HG03571 (cell line): ENCODE measurements around the gene CHSY1.

Experiments used
- ATAC-seq: cut with Tn5 transposase; IDR thresholded peaks from one replicate; pipeline ENCODE4 v1.9.1; 2021; ENCODE audit not compliant: unreplicated experiment

CHSY1 gene

GRCh38 chr15:101211897-101212296 is 40.0 kb downstream of the CHSY1 start:
- no peak for ATAC-seq

- ATAC-seq, result no peak
These were observed 41.4 kb downstream of the CHSY1 start for GRCh38 chr15:101210466-101210865.

- no peak for ATAC-seq
These were observed 41.8 kb downstream of the CHSY1 start for GRCh38 chr15:101210058-101210457.

DNA sequence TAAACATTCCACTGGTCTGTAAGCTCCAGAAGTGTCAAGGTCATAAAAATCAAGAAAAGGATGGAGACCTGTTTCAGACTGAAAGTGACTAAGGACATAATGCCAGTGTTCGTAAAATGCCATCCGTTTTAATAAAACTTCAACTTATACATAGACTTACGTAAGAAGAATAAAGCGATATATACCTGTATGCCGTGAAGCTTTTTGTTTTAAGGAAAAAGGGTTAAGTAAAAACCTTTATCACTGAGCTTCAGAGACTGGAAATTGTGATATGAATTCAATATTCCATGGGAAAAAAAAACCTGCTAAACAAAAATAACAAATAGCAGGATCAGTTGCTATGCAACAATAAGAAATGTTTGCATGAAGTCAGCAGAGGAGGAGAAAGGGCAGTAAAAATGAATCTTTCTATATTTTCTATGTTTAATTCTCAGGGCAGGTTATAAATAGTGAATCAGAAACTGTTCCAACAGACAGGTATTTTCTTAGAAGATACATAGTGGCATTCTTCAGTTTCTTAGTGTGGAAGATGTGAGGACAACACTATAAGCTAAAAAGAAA is 42.5 kb downstream of the CHSY1 start:
- ATAC-seq, result no peak

DNA sequence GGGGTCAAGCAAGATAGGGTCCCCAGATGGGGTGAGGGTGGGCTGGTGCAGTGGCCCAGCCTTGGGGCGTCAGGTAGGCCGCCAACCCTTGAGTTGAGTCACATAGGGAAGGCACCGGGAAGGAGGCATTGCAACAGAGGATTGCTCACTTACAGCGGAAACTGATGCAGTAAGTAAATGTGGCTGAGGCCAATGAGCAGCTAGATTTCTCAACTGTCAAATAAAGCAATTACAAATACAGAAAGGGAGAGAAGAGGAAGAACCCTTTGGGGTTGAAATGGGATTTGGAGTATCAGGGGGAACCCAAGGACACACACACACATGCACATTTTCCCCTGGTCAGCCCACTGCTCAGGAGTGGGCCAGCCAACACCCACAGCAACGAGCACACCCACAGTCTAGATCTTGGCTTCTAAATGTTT is 44.0 kb downstream of the CHSY1 start:
- no peak for ATAC-seq

- no peak for ATAC-seq
These were observed 45.7 kb downstream of the CHSY1 start for GRCh38 chr15:101206176-101206591.

DNA sequence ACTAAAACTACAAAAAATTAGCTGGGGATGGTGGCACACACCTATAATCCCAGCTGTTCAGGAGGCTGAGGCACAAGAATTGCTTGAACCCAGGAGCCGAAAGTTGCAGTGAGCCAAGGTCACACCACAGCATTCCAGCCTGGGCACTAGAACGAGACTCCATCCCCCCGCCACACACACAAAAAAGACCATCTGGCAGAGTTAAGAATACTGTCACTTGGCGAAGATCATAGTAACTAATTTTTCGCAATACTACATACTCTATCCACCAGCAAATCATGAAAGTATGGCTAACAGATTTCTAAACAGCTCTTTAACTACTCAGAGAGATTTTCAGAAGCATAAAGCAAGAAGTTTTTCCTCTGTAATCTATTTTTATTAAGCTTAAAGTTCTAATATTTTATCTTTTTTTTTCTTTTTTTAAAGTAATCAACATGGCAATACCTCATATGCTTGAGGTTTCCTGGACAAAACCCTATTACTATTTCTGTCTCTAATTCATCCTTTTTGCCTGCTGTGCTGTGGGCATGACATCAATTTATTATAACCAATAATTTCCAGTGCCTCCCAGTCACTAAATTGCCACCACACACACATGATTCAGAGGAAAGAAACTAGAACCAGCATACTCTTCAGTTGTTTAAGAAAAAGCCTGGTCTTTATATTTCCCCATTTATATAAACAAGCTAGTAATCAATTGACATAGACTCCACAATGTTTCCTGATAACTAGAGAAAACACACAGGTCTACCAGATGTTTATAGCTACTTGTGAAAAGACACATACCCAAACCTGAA is 46.9 kb downstream of the CHSY1 start:
- ATAC-seq, result no peak

DNA sequence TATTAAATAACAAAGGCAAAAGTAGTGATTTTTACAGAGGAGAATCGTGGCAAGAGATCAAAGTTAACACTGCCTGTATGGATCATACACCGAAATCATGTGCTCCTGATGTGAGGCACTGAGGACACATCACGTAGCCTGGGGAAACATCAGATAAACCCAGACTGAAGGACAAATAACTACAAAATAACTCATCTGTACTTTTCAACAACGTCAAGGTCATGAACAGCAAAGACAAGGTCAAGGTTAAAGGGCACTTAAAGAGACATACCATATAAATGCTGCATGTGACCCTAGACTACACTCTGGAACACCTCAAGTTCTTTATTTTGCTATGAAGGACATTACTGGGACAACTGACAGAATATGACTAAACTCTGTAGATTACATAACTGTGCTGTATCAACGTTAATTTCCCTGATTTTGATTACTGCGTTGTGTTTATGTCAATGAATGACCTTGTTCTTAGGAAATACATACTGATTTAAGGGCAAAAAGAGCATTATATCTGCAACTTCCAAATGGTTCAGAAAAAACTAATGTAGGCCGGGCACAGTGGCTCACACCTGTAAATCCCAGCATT is 48.1 kb downstream of the CHSY1 start:
- ATAC-seq, result no peak

DNA sequence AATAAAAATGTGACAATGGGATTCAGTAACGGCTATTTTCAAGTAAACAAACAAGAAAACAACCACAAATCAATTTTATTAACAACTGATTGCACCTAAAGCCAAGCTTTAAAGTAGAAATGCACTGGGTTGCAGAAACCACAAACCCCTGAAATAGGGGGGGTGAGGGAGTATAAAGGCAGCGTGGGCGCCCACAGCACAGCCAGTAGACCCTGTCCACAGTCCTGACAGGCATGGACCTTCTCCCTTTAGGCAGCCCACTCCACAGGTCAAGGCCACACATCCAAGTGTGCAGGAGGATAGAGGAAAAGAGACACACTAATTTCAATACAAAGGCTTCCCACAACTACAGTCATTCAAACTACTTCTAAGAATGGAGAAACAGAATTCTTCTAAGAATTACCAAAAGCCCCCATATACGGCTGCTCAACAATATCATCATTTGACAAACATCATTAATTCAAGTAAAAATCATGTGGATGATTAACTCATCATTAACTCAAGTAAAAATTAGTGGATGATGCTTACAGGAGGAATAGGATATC is 48.7 kb downstream of the CHSY1 start:
- no peak for ATAC-seq

DNA sequence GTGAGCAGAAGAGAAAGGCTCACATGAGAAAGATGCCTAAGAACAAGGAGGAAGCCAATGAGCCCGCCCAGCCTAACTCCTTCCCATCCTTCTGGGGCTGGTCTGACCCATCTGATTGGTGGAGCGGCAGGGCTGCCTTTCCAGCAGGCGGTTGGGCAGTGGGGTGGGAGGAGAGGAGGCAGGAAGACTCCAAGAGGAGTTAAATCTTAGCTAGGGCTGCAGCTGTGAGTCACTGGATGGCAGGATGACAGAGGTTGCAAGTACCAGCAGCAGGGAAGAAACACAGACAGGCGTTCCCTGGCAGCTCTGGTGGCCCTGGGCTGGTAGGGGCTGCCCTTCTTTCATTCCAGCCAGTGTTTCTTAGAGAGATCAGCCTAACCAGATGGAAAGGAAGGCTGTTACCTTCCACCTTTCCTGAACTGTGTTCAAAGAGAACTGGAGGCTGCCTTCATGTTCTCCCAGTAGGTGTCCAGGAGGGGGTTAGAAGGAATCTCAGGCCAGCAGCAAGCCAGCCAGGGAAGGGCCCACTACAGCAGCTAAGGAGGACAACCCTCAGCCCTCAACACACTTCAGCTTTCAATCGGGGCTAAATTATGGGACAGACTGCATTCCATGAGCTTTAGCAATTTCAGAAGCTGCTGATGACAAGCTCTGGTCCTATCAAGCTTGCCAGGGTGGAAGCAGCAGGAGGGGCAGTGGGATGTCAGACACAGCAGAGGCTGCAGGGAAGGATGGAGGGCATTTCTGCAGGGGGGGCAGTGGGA is 50.3 kb downstream of the CHSY1 start:
- no peak for ATAC-seq

DNA sequence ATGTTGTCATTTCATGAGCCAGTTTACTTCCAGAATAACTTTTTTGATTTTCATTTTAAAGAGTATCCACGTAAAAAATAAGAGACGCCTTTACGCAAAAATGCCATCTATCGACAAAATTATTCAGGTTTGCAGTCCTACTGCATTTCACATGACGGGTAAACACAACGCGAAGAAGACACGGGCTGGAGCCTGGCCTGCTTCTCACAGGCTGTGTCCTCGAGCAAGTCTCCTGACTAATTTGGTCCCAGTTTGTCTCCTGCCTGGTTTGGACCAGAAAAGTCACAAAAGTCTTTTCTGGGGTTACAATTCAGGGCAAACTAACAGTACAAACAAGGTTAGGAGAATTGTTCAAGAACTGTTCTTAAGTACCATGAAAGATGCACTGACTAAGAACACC is 51.7 kb downstream of the CHSY1 start:
- no peak for ATAC-seq

DNA sequence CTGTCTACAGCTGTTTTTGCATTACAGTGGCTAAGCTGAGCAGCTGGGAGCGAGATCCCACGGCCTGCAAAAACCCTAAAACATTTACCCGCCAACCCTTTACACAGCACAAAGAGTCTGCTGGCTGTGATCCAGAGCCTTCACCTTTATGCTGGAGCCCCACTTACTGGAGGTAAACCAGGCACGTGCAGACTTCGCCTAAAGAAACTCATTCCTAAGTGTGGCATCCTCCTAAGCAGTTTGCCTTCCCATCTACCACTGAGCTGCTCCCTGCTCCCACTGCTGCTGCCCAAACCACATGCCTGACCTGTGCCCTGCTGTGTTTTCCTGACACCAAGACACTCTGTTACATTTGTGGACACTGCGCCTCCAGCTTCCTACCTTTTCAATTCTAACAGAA is 53.0 kb downstream of the CHSY1 start:
- no peak for ATAC-seq

GRCh38 chr15:101198031-101198575 is 53.7 kb downstream of the CHSY1 start:
- ATAC-seq, result no peak

DNA sequence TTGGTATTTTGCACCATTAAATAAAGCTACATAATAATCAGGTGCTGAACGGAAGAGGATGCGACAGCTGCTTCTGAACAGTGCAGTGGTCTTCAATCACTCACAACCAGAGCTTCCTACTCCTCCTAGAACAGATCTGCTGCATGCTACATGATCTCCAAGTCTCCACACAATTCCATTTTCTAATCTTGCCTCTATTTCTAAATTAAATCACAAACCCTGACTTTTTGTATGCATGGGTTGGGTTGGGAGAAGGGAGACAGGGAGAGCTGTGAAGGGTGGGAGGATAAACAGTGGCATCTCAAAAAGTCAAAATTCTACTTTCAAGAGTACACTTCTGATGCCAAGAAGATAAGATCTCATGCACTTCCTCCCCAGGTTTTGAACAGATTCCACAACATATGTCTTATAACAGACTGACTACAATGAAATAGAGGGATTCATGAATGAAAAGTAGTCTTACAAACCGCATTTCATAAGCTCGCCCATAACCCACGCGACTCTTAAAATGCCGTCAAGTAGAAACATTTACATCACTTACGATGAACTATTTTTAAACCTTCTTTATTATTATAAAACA is 57.2 kb downstream of the CHSY1 start:
- no peak for ATAC-seq

DNA sequence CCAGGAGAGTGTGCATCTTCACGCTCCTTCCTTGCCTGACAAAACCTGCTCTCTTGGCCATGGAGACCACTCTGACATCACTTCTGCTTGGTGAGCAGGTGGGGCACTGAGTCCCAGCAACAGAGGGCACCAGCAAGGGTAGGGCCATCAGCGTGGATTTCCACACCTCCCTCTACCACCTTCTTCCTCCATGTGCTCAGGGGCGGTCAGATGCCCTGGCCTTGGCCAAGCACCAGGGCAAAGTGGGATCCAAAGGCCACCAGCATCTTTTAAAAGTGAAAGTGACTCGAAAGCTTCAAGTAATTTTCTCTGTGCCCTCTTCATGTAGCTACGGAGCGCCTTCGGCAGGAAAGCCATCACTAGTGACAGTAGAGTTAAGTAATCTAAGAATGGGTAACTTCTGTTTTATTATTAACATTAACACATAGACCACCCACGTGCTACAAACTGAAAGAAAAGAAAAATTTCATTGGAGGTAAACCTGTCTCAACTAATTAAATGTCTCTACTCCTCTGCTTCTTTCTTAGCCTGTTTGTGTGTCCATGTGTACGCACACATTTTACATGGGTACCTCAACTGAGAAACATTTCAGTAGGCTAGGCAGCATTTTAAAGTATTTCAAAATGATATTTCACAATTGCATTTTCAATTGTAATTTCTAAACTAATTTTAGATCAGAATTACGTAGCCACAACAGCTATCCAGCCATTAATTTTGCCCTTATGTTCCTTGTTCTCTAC is 57.9 kb downstream of the CHSY1 start:
- no peak for ATAC-seq

DNA sequence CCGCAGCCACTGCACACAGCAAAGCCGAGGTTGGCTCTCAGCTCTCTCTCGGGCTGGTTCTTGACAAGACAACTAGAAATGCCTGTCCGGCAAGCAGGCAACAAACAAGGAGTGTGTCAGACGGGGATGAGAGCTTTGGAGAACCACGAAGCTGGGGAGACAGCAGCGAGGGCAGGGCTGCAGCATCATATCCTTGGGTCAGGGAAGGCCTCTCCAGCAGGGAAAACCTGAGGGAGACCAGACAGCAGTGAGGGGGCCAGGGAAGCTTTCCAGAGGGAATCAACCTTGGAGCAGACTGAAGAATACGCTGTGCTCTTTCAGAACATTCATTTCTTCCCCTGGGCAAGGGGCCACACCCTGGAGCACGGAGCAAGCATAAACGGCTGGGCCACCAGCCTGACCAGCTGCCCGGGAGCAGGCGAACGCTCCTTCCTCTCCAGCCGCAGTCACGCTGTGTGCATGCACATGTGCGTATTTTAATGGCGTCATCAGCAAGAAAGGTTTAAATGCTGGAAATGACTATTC is 58.7 kb downstream of the CHSY1 start:
- no peak for ATAC-seq

GRCh38 chr15:101192081-101192480 is 59.8 kb downstream of the CHSY1 start:
- ATAC-seq, result no peak

- no peak for ATAC-seq
These were observed 60.6 kb downstream of the CHSY1 start for GRCh38 chr15:101191242-101191641.

GRCh38 chr15:101190092-101190595 is 61.7 kb downstream of the CHSY1 start:
- no peak for ATAC-seq
